8988T (cell line): Measurements from ENCODE around the gene LIN7C.
"Not testable (repeated sequence)": the region's sequence is repeated elsewhere in the genome, so short reads cannot be mapped to it uniquely, and the experiment has no call there.

Source experiments
- DNase-seq: peaks from one replicate; pipeline ENCODE4 v3.0.0; 2011

The LIN7C gene, protein sequence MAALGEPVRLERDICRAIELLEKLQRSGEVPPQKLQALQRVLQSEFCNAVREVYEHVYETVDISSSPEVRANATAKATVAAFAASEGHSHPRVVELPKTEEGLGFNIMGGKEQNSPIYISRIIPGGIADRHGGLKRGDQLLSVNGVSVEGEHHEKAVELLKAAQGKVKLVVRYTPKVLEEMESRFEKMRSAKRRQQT

DNA sequence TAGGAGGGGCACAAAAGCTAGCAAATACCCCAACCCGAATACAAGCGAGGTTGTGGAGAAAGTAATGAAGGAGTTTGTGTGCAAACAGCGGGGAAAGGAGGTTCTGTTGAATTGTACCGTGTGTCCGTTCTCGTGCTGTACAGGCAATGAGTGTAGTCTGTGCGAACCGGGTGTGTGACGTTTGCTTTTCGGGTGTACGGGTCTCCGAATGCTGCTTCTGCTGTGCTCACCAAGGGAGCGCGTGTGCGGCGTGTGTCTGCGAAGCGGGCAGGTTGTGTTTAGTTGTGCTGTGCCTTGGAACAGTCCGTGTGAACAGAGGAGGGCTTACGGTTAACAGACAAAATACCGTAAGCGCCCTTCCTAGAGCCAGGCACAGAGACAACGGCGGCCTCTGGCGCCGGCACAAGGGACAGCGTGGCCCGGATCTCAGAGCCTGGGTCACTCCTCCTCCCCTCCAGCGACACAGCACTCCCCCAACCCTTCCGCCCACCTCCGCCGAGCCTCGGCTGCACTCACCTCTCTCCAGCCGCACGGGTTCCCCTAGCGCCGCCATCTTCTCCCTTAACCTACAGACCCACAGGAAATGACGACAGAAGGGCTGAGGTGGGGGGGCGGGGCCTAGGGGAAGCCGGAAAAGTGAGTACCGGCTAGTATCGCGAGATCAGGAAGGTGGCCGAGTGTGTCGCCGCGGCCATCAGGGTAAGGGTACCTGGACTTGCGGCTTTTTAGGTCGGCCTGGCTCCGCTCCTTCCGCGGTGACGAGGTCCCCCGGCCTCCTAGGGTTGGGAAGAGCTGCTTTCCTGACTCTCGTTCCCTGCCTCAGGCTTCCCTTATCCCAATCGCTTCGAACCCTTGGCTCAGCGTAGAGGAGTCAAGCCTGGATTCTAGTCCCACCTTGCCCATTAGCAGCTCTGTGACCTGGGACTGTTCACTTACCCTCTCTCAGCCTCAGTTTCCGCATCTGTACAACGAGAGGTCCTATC, at the start of gene LIN7C:
Gene LIN7C (minus strand): TSS at position 570 of the 983 bp plus-strand sequence. CDS start 17 bp downstream, at position 553.
- peak; percentile 78 for DNase-seq

DNA sequence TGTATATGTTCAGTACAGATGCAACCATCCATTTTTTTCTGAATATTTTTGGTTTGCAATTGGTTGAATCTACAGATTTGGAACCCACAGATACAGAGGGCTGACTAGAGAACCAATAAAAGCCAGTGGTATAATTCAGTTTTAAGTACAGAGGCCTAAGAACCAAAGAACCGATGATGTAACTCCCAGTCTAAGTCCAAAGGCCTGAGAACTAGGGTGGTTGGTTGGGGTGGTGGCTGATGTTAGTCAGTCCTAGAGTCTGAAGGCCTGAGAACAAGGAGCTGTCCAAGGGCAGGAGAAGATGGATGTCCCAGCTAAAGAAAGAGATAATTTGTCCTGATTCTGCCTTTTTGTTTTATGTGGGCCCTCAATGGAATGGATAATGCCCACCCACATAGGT, 48.7 kb upstream of the LIN7C start:
- DNase-seq, result no peak

DNA sequence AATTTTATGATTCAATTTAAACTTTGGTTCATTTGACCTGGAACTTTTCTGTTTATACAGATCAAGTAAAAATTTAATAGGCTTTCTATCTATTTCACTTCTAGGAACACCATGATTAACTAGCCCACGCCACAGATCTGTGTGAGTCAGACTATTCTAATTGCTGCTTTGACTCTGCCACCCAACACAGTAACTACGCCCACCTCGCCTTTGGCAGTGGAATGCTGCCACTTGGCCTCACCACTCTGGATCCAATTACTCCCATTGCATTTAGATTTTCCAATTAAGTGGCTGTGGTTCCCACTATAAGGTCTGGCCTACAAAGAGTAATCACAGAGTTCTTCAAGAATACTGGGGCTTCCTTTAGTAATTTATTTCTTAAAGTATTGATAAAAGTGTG, 46.6 kb upstream of the LIN7C start:
- no peak for DNase-seq

DNA sequence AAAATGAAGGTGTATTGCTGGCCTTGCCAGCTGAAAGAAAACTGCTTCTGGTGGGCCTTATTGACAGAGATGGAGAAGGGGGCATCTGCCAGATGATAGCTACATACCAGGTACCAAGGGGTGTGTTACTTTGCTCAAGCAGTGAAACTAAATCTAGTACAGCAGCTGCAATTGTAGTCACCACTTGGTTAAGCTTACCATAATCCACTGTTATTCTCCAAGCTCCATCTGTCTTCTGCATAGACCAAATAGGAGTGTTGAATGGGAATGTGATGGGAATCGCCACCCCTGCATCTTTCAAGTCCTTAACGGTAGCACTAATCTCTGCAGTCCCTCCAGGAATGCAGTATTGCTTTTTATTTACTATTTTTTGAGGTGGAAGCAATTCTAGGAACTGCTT, 45.8 kb upstream of the LIN7C start:
- no peak for DNase-seq

DNA sequence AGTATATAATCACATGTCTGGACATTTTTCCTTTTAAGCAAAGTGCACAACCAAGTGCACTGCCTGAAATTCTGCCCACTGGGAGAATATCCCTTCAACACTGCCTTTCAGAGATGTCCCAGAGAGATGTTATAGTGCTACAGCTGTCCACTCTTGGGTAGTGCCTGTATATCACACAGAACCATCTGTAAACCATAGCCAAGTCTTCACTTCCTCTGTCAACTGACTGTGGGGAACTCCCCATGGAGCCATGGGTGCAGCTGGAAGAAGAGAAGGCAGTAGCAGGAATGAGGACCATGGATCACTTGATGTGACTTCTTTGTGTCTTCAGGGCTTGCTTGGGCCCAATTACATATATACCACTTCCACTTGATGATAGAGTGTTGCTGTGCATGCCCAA, 44.6 kb upstream of the LIN7C start:
- no peak for DNase-seq

DNA sequence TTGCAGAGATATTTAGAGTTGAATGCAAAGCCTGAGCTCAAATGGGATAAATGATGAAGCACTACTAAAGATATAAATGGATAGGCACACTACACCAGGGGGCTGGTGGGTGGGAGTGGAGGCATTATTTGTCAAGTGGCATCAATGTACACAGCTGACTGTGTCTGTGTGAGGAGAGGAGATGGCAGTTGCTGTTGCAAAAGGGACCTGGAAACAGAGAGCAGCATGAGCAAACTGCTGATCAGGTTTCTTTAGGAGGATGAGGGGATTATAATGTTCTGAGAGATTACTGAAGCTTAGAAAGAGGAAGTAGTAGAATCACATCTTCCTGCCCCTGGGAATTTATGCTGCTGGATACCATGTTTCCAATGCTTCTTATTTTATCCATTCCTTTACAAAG, 39.4 kb upstream of the LIN7C start:
- no peak for DNase-seq

DNA sequence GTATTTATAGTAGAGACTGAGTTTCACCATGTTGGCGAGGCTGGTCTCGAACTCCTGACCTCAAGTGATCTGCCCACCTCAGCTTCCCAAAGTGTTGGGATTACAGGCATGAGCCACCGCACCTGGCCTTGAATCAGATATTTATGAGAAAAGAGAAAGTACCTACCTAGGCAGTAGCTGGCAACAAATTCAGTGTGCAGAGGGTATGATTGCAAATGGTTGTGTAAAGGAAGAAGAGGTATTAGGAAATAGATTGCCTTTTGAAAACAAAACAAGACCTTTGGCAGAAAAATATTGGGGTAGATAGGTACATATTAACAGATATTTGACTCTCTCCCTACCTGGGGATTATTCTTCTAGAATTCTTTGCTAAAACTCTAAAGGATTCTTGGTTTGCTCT, 38.5 kb upstream of the LIN7C start:
- DNase-seq, result no peak

DNA sequence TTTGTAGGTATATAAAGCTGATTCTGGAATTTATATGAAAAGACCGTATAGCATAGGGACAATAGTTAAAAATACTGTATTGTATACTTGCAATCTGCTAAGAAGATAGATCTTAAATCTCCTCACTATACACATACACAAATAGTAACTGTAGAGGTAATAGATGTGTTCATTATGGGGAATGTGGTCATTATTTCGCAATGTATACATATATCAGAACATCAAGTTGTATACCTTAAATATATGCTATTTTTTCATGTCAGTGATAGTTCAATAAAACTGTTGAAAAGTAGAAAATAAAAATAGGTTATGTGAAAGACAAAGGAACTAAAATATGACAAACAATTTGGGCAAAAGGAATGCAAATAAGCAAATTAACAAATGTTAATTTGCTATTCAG, 35.2 kb upstream of the LIN7C start:
- no peak for DNase-seq

DNA sequence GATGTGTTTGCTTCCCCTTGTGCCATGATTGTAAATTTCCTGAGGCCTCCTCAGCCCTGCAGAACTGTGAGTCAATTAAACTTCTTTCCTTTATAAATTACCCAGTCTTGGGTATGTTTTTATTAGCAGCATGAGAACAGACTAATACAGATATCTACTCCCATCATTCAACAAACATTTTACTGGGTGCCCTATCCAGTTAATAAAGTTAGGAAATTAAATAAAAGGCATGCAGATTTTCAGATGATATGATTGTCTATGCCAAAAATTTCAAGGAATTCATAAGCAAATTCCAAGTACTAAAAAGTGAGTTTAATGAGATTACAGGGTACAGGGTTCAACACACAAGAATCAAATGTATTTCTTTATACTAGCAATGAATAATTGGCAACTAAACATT, 33.5 kb upstream of the LIN7C start:
- no peak for DNase-seq

DNA sequence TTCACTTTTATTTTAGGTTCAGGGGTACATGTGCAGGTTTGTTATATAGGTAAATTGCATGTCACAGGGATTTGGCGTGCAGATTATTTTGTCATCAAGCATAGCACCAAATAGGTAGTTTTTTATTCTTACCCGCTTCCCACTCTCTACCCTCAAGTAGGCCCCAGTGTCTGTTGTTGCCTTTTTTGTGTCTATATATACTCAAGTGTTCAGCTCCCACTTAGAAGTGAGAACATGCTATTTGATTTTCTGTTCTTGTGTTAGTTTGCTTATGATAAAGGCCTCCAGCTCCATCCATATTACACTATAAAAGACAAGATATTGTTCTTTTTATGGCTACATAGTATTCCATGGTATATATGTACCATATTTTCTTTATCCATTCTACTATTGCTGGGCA, 28.5 kb upstream of the LIN7C start:
- DNase-seq, result no peak

DNA sequence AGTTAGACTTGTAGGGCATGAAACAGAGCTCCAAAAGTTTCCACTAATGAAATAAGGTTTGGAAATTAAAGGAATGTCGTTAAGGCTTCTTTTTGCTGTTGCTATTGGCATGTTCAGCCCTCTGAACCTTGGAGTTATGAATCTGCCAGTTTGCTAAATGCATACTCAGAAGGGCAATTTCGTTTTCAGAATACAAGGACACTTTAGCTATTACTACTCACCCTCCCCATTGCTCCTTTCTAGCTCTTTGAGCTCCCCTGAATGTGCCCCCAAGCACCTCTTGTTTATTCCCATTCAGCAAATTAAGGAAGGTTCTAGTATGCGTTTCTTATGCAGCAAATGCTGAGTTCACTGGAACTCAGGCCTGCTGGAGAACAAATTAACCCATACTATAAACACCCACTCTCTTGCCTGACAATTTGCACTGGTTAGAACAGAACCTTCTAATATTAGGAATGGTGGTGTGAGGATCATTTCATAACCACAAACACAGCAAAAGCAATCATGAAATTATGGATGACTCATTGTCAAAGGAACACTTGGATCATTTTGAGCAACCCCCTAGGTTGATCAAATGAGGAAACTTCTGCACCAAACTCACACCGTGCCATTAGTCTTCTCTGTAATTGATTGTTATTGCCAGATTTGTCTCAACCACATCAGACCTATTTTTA, 26.2 kb upstream of the LIN7C start:
- no peak for DNase-seq

DNA sequence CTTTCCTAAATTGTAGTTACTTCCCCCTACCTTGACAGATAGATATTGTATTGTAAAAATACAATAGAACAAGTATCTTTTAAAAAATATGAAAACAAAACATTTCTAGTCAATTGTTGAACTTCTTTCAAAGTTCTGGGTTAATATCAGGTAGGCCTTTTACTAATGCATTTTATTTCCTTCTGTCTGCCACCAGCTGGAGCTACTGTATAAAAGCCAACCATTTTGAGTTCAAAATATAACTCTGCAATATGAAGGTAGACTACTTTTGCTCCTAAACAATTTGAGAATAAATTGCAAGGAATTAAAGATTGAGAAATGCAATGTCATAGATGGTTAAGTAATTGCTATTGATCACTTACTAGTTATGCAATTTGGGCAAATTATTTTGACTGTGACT, 22.1 kb upstream of the LIN7C start:
- DNase-seq, result no peak

DNA sequence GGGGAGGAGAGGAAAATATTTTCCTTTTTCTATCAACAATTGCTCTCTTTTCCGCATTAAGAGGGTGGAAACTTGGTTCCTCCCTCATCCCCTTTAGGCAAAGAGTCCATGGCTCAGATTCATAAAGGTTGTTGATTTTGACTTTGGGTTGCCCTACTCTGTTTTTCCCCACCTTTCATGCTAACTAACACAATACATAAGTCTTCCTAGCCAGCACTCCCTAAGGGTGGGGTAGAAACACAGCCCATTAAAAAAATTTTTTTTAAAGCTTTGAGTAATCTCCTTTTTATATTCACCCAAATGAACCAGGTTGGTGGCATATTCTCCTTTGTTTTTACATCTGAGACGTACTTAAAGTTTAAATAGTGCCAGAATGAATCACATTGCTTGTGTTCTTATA, 20.0 kb upstream of the LIN7C start:
- DNase-seq, result no peak

DNA sequence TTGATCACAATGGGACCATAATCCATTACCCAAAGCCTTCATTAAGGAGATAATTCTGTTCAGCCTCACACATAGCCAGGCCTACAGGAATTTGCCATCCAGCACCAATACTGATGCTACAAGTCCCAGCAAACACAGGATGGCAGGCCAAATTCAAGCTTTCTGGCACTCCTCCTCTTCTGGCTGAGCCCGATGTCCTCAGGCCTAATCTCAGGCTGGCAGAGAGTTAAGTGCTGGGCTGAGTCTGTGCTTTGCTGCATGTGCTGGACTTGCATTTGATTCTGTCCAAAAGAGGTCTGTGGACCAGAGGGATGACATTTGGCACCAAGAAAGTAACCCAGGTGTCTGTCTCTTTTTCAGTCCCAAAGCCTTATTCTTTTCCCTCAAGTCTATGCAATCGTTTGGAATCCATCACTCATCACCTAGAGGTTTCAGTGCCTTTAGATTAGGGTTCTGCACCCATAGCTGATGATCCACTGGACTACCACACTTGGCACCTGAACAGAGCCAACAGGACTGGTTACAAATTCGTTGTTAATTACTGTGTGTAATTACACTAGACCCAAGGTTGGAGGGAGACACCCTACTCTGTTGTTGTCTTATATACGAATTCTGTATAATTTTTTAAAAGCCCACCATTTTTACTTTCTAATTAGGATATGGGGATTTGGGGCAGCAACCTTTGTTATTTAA, 19.4 kb upstream of the LIN7C start:
- no peak for DNase-seq

DNA sequence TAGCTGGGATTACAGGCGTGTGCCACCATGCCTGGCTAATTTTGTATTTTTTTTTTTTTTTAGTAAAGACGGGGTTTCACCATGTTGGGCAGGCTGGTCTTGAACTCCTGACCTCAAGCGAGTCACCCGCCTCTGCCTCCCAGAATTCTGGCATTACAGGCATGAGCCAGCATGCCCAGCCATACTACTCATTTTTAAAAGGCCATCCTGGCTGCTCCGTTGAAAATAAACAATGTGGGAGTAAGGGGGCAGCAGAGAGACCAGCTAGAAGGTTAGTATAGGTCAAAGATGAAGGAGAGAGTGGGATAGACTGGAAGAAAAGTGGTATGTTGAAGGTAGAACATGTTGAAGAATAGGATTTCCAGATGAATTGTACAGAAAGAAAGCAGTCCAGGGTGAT, 17.6 kb upstream of the LIN7C start:
- DNase-seq, result peak; percentile 15

DNA sequence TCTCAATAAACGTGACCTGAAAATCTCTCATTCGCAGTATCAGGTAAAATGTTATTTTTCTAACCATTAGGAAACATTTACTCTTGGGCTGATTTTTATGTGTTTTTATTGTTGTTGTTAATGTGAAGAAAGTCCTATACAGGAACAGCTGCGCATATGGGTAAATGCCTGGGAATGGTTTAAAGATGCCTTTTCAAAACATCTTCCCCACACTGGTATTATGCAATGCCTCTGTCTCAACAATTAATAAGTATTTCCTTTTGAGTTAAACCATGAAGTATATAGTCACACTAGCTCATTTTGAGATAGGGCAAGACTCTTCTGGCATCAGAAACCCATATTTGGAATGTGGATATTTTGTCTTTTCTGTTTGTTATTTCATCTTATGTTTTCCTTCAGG, 13.7 kb upstream of the LIN7C start:
- no peak for DNase-seq

DNA sequence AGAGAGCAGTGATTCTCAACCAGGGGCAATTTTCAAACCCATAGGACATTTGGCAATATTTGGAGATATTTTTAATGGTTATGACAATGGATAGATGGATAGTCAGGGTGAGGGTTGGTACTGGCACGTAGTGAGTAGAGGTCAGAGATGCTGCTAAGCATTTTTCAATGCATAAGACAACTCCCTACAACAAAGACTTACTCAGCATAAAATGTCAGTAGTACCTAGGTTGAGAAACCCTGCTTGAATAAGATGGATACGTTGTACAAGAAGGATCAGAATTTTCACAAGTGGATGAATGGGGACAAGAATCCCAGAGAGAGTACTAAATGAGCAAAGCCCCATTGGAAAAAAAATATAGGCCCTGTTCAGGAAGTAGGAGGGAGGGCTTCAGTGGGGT, 11.9 kb upstream of the LIN7C start:
- DNase-seq, result no peak

DNA sequence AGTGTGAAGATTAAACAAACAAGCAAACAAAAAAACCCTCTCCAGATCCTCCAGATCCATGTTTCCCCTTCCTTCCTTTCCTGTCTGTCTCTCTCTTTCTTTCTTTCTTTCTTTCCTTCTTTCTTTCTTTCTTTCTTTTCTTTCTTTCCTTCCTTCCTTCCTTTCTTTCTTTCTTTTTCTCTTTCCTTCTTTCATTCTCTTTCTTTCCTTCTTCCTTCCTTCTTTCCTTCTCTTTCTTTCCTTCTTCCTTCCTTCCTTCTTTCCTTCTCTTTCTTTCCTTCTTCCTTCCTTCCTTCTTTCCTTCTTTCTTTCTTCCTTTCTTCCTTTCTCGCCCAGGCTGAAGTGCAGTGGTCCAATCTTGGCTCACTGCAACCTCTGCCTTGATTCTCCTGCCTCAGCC, 10.9 kb upstream of the LIN7C start:
- DNase-seq, result not testable (repeated sequence)

DNA sequence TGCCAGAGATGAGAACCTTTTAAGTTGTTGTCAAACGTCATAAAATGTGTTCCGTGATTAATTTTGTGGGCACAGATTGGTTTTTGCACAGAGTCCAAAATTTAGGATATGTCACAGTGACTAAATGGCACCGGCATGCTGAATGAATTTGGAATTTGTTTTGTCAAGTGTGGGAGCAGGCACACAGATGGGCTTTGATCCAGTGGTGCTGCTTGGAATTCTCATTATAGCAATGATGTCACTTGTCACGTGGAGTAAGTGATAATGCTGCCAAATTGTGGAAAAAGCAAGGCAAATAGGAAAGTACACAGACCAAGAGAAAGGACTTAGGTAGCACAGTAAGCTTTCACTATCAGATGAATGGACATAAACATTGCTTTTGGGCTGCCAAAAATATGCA, 8.0 kb upstream of the LIN7C start:
- no peak for DNase-seq

DNA sequence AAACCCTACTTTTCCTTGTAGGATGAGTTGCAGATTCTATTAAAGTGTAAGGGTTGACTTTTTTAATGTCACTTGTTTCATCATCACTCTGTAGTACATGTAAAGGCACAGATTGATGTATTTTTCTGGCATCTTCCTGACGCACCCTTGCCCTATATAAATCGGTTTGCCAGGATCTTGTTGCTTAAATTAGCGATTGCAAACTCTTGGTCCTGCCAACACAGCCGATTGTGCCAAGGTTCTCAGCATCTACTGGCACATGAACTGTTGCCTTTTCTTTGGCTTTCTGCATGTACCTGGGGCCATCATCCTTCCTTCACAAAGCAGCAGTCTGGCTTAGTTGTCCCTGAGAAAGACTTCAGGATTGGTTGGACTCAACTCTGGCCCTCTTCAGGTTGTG, 7.5 kb upstream of the LIN7C start:
- DNase-seq, result no peak

DNA sequence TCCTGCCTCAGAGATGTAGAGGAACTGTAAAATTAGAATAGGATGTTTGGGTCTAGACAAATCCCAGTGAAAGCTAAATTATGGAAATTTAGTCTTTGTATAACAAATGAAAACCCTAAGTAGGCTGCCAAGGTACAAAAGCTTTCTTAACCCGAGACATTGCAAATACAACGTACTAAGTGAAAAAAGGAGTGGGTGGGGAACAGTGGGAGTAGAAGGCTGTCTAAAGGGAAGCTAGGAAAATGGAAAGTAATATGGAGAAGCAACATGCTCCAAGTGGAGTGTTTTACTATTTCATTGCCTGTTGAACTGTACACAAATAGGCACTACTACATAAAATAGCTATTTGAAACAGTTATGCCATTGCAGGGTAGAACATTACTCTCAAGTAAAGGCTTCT, 6.8 kb upstream of the LIN7C start:
- no peak for DNase-seq

DNA sequence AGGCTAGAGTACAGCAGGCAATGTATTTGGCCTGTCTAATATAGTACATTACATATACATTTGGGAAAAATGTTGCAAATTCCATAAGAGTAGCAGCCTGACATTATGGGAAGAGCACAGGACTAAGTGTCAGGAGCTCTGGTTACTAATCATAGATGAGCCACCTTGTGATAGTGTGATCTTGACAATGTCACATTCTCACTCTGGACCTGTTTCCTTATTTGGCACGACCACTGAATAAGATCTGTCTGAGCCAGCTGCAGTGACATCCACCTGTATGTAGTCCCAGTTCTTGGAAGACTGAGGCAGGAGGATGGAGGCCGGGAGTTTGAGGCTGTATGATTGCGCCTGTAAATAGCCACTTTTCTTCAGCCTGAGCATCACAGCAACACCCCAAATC, 5.7 kb upstream of the LIN7C start:
- DNase-seq, result no peak

DNA sequence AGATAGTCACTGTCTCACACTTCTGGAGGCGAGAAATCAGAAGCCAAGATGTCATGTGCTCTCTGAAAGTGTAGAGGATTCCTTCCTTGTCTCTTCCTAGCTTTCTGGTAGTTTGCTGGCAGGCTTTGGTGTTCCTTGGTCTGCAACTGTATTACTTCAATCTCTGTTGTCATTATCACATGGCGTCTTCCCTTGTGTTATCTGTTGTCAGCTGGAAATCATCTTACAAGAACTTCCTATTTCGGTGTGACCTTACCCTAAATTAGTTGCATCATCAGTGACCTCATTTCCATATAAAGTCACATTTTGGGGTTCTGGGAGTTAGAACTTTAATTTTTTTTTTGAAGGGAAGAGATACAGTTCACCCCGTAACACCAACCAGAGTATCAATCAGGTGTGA, 3.3 kb upstream of the LIN7C start:
- DNase-seq, result no peak
